ES-I3 (cell line): Measurements from ENCODE around the gene CTPS2.
"Not testable (repeated sequence)": the region's sequence is repeated elsewhere in the genome, so short reads cannot be mapped to it uniquely, and the experiment has no call there.

ENCODE experiments used
- H3K36me3 ChIP-seq: 2 replicates; pipeline ENCODE4 v1.6.1; 2013; ENCODE audit warnings: mild to moderate bottlenecking, low read length, control low read depth, moderate library complexity; ENCODE audit not compliant: insufficient read depth
- H3K4me1 ChIP-seq: 2 replicates; pipeline ENCODE4 v1.6.1; 2013; ENCODE audit warnings: mild to moderate bottlenecking, control low read depth, low read length; ENCODE audit not compliant: insufficient read depth
- H3K9ac ChIP-seq: 2 replicates; pipeline ENCODE4 v1.6.1; 2013; ENCODE audit warnings: low read depth, mild to moderate bottlenecking, low read length, moderate library complexity
- H3K9me3 ChIP-seq: 2 replicates; pipeline ENCODE4 v1.6.1; 2013; ENCODE audit warnings: mild to moderate bottlenecking, low read length, moderate library complexity; ENCODE audit not compliant: control insufficient read depth, insufficient read depth

CTPS2 gene

GRCh38 chrX:16653424-16653823 lies 59.0 kb downstream of the CTPS2 start:
- Histone ChIP-seq H3K4me1 (peaks cover 9% of the 10 kb centered on the region; the same call in 1 of the 2 replicates), H3K9me3 (no peaks in the 10 kb centered on the region), H3K9ac (no peak overlapping the region), H3K36me3 (no peaks in the 10 kb centered on the region; the same call in 1 of the 2 replicates)

- Histone ChIP-seq H3K9ac (no peak overlapping the region), H3K36me3 (peaks cover under 1% of the 10 kb centered on the region; the same call in 1 of the 2 replicates), H3K4me1 (peaks cover 9% of the 10 kb centered on the region; the same call in 1 of the 2 replicates), H3K9me3 (no peaks in the 10 kb centered on the region)
Measured at GRCh38 chrX:16651391-16652024, 61.0 kb downstream of the CTPS2 start.

DNA sequence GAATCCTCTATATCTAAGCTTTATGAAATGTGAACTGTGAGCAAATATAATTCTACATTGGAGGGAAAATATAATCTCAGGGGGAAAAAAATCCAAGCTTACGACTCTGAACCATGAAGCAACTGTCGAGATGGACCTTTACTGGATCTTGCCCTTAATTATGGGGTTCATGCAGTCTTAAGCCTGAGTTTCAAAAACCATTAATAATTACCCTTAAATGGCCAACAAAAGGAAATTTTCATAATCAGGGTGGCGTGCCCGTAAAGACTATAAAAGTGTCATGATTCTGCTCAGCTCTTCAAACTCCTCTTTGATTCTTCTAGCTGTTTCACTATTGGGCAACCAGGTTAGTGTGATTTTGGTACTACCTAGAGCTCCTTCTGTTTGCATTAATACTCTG lies 62.6 kb downstream of the CTPS2 start, which contains the start of gene S100G:
Gene S100G, plus strand, starts transcription at position 301 of the 400 bp plus-strand sequence. CDS start 849 bp downstream, outside the sequence.
- Histone ChIP-seq H3K36me3 (peaks cover 7% of the 10 kb centered on the region; the same call in 1 of the 2 replicates), H3K4me1 (peaks cover 9% of the 10 kb centered on the region; the same call in 1 of the 2 replicates), H3K9ac (no peak within 1 kb of the TSS), H3K9me3 (no peaks in the 10 kb centered on the region)

DNA sequence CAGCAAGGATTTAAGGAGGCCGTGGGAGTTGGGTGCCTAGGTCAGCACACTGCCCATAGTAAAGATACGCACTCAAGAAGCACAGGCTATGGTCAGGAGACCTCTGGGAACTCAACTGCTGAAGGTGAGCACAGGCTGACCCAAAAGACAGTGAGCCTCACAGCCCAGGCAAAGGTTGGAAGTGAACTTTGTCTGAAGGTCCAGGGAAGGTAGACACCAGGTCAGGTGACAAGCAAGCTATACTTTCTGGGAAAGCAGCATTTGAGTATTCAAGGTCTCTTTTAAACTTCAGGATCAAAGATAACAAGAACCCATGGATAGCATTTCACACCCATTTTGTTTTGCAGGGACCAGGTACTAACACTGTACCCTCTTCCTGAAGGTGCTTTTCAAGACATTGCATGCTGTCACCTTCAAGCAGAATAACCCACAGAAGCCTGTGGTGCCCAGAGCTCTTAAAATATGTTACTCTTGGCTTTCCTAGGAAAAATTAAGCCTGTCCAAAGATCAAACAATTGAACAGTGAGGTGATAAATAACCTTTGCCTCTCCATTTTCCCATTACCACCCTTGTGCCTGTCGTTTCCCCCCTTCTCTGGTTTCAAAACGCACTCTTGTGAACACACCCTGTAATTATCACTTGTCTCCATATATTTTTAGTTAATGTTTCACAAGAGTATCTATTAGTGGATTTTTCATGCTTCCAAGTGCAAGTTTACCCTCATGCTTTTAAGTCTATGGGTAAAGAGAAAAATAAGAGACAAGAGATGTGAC lies 65.9 kb downstream of the CTPS2 start:
- Histone ChIP-seq H3K9ac (no peak overlapping the region), H3K4me1 (peaks cover 17% of the 10 kb centered on the region)

DNA sequence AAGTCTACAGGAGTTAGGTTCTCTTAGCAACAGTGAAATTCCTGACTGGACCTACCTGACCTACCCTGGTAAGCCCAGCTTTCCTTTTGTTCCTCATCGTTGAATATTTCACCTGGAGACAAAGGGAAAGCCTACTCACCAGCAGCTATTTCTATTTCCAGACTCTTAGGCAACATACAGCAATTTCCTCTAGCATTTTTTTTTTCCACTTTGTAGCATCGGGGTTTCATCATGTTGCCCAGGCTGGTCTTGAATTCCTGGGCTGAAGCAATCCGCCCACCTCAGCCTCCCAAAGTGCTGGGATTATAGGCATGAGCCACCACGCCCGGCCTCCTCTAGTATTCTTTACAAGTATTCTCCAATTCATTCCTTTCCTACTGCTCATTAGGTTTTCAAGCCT lies 69.3 kb downstream of the CTPS2 start:
- peaks cover 14% of the 10 kb centered on the region; the same call in 1 of the 2 replicates for H3K4me1 ChIP-seq
- H3K9me3 ChIP-seq: no peaks in the 10 kb centered on the region
- no peak overlapping the region for H3K9ac ChIP-seq
- 0 out of 2 replicates have a peak, but pooled peaks cover 7% of the 10 kb centered on the region for H3K36me3 ChIP-seq

More for the DNA sequence above, 65.9 kb downstream of the CTPS2 start:
- Histone ChIP-seq H3K9me3 (no peaks in the 10 kb centered on the region), H3K36me3 (0 out of 2 replicates have a peak, but pooled peaks cover 7% of the 10 kb centered on the region)

DNA sequence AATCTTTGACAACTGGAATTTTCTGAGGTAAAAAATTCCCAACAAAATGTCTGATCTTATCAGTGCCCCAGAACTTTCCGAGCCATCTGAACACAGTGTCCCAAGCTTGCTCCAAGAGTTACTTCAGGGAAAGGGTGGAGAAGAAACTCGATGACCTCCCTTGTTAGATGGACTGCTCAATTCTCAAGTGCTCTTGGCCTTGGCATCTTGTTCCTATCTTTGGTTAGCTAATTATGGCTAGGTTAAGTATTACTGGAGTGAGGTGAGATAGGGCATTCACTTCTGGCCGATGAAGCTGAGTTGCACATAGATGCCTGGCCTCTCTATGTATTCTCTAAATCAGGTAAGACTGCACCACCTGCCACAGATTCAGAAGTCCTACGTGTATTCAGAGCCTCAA lies 71.6 kb downstream of the CTPS2 start:
- no peak overlapping the region for H3K9ac ChIP-seq
- H3K4me1 ChIP-seq: peaks cover 14% of the 10 kb centered on the region; the same call in 1 of the 2 replicates
- no peaks in the 10 kb centered on the region for H3K36me3 ChIP-seq
- H3K9me3 ChIP-seq: no peaks in the 10 kb centered on the region

DNA sequence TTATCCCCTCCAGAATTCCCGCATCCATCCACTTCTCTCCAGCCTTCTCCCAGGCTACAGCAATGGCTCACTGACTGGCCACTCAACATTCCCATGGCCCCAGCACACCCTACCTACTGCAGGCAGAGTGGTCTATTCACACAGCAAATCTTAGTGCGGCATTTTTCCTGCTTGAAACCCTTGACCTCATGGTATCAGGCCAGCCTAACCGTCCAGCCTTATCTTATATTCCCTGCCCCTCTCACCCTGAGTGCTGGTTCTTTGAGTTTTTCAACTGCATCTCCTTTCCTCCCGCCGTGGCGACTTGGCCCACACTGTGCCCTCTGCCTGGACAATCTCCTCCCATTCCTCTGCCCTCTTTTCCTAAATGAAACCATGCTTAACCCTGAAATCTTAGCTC lies 72.5 kb downstream of the CTPS2 start:
- Histone ChIP-seq H3K9ac (no peak overlapping the region), H3K36me3 (no peaks in the 10 kb centered on the region), H3K4me1 (peaks cover 14% of the 10 kb centered on the region; the same call in 1 of the 2 replicates), H3K9me3 (no peaks in the 10 kb centered on the region)

DNA sequence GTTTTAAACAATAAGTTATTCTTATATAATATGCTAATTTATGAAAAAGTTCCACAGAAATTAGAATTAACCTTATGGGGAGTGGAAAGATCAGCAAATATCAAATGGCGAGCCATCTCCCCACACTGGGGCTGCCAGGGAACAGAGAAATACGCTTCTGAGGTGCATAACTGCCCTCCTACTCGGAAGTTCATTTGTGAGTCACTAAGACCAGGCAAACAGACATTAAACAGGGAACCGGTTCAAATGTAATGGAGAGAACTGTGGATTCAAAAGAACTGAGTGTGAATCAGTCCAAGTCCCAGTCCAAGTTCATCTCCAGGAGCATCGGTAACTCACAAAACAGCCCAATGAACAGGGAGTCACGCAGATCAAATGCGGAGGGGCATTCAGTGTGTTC lies 73.9 kb downstream of the CTPS2 start:
- H3K36me3 ChIP-seq: no peaks in the 10 kb centered on the region
- peaks cover 14% of the 10 kb centered on the region; the same call in 1 of the 2 replicates for H3K4me1 ChIP-seq
- H3K9me3 ChIP-seq: no peaks in the 10 kb centered on the region
- no peak overlapping the region for H3K9ac ChIP-seq

DNA sequence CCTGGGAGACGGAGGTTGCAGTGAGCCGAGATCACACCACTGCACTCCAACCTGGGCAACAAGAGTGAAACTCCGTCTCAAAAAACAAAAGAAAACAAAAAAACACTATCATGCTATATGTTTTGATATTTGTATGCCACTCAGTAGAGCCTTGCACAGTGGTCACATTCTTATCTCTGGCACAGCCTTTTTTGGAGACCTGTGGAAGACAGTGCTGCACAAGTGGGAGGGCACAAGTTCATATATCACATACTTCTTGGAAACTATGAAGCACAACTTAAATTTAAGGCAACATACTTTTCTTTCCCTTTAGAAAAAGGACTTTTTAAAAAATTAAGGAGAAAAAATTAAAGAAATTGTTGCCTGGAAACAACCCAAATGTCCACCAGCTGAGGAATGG lies 76.9 kb downstream of the CTPS2 start:
- Histone ChIP-seq H3K9me3 (no peaks in the 10 kb centered on the region), H3K9ac (no peak overlapping the region), H3K36me3 (no peaks in the 10 kb centered on the region), H3K4me1 (no peaks in the 10 kb centered on the region)

DNA sequence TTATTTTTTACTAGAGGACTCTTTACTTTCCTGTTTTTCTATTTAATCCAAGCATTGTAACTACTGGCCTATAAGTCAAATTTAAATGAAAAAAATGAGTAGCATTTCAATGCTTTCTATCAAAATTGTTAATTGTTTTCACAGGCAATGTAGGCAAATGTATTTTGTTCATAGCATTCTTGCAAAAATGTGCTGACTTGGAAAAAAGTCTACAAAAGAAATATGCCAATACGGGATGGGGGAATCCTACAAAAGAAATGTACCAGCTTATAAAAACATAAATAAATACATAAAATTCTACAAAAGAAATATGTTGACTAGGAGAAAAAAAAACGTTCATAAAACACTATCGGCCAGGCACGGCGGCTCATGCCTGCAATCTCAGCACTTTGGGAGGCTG lies 77.4 kb downstream of the CTPS2 start:
- Histone ChIP-seq H3K9ac (no peak overlapping the region), H3K9me3 (no peaks in the 10 kb centered on the region), H3K4me1 (no peaks in the 10 kb centered on the region; the same call in 1 of the 2 replicates), H3K36me3 (no peaks in the 10 kb centered on the region)

DNA sequence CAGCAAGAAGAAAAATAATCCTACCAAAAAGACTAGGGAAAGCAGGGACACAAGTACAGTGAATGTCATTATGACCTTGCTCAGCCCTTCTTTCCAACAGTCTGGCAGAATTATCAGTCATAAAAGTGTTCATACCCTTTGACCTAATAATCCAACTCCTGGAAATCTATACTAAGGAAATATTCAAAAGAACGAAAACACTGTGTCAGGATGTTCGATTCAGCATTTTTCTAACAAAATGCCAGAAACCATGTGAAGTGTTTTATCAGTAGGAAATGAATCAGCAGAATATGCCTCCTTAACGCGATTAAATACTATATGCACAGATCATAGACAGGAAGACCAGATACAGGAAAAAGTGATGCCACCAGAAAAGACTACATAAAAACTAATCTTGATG lies 78.7 kb downstream of the CTPS2 start:
- peaks cover 13% of the 10 kb centered on the region for H3K4me1 ChIP-seq
- H3K36me3 ChIP-seq: no peaks in the 10 kb centered on the region
- no peak overlapping the region for H3K9ac ChIP-seq
- H3K9me3 ChIP-seq: no peaks in the 10 kb centered on the region

GRCh38 chrX:16629909-16630308 lies 82.6 kb downstream of the CTPS2 start:
- H3K36me3 ChIP-seq: no peaks in the 10 kb centered on the region
- H3K4me1 ChIP-seq: peaks cover 16% of the 10 kb centered on the region
- no peaks in the 10 kb centered on the region for H3K9me3 ChIP-seq
- H3K9ac ChIP-seq: peak overlapping the region; percentile 22; the same call in 1 of the 2 replicates

DNA sequence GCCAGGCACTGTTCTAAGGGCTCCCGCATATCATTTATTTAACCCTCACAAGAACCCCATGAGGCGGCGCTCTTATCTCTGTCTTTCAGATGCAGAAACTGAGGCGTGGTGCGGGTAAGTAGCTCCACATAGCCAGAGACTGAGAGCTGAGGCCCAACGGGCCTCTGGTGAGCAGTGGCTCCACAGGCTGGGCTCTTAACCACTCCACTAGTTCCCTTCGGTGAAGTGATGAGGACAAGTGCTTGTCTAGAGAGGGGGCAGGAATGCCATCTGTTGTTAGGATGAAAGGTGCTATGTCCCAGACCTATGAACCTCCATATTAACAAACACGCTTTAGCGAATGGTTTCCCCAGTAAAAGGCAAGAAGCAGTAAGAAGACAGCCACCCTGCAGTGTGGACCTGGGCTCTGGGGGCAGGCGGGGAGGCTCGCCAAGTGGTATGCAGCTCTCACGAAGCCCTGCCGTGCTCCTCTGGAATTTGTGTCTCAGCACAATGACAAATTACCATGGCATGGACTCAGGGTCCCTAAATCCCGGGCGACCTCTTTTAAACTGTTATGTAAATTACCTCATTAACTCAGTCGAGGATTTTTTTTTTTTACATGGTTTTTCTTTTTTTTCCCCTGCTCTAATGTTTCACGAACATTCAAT lies 83.4 kb downstream of the CTPS2 start:
- peaks cover 16% of the 10 kb centered on the region for H3K4me1 ChIP-seq
- 0 out of 2 replicates have a peak, but pooled peaks cover 5% of the 10 kb centered on the region for H3K36me3 ChIP-seq
- no peak overlapping the region for H3K9ac ChIP-seq
- H3K9me3 ChIP-seq: no peaks in the 10 kb centered on the region

GRCh38 chrX:16628511-16628910 lies 84.0 kb downstream of the CTPS2 start:
- H3K36me3 ChIP-seq, H3K9ac ChIP-seq, H3K9me3 ChIP-seq: not testable (repeated sequence)
- H3K4me1 ChIP-seq: peaks cover 16% of the 10 kb centered on the region
